Prostate gland (tissue), 2 donors: Measurements from ENCODE around the gene IGLL5. TPM values are rescaled to one million over a fixed set of nuclear protein-coding genes. Genes with fewer than 3 reads are reported as not detected.
"Not testable (repeated sequence)": the region's sequence is repeated elsewhere in the genome, so short reads cannot be mapped to it uniquely, and the experiment has no call there.

Source experiments
- DNase-seq: peaks from one replicate; pipeline ENCODE4 v3.0.0-alpha.2; 2019; ENCODE audit warnings: low spot score
- H3K27ac ChIP-seq, 2 donors: fragments of 200-600 bp; sonication (generic); 2 replicates each; pipeline ENCODE4 v1.5.1; 2017 to 2019
- H3K27me3 ChIP-seq: fragments of 200-600 bp; sonication (generic); replicated peaks from 2 replicates; pipeline ENCODE4 v1.5.1; 2019; ENCODE audit not compliant: insufficient read depth
- H3K36me3 ChIP-seq, 2 donors: fragments of 200-600 bp; sonication (generic); 1 replicate in 1 of 2; 2 replicates in 1 of 2; pipeline versions ENCODE4 v1.5.1 to v1.8.1; 2017 to 2019
- H3K4me1 ChIP-seq: fragments of 200-600 bp; sonication (generic); replicated peaks from 2 replicates; pipeline ENCODE4 v1.5.1; 2019
- H3K4me3 ChIP-seq, 2 donors: fragments of 200-600 bp; sonication (generic); 2 replicates each; pipeline ENCODE4 v1.5.1; 2017 to 2019
- H3K9me3 ChIP-seq: fragments of 200-600 bp; sonication (generic); 2 replicates; pipeline ENCODE4 v1.5.1; 2017
- POLR2A ChIP-seq: fragments of 450-650 bp; IDR thresholded peaks from one replicate; pipeline ENCODE4 v1.6.1; 2016; ENCODE audit warnings: antibody characterized with exemption, mild to moderate bottlenecking
- POLR2AphosphoS5 ChIP-seq: sonication (generic); formaldehyde crosslinking; IDR thresholded peaks from one replicate; pipeline ENCODE4 v1.6.1; 2017; ENCODE audit warnings: antibody characterized with exemption
- WGBS: methylation state at CpG from one replicate; pipeline ENCODE4 v1.1.5; 2018; 5-methylcytosine and 5-hydroxymethylcytosine counted together
- intact Hi-C: fragments of 100-400 bp; cut with DNase I; formaldehyde crosslinking; loops from one replicate; pipeline ENCODE4 v1.14.2; 2022
- total RNA-seq, 2 donors: library from RNA; depleted of rRNA; stranded (reverse); fragments of >200 nt; gene quantifications; one replicate each; pipeline ENCODE4 v1.1.0, GENCODE V29; 2016
- TF ChIP-seq, protein P1 (sequence below), 4 experiments: fragments of 200-600 bp in 2 of 4; fragments of 450-650 bp in 2 of 4; sonication (generic) in 2 of 4; IDR thresholded peaks; 1 replicate in 3 of 4; 2 replicates in 1 of 4; pipeline ENCODE4 v1.5.1; 2016 to 2019; ENCODE audit warnings: antibody characterized with exemption in 4 of 4, mild to moderate bottlenecking in 2 of 4, moderate library complexity in 2 of 4

IGLL5 gene
- total RNA-seq, 2 donors from 2014 or later: not detected

DNA sequence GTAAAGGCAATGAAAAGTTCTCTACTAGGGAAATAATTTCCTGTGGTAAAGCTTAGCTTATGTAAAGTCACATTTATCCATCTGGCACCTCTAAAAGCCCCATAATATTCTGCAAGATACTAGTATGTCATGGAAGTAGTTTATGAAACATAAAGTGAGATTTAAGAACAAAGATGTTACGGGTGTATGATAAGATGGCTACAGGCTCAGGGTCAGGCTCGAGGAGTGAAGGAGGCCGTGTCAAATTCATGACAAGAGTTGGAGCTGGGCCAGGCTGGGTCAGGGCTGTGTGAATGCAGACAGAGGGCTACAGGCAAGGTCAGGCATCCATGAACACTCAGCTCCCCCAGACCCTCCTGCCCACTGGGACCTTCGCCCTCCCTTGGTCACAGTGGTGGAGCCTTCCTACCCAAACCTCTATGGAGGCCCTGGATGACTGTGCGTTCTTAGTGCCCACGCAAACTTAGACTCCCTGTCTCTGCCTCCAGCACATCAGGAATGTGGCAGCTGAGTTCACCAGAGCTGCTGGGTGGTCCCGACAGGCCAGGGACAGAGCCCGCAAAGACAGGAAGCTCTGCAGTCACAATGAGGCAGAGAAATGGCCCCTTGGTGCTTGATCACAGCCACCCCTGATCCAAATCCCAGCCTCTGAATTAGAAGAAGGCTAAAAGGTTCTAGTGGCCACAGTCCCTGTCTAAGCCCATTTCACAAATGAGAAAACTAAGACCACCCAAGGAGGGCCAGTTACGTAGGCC is 14.8 kb downstream of the IGLL5 start:
- TF ChIP-seq, protein P1, sequence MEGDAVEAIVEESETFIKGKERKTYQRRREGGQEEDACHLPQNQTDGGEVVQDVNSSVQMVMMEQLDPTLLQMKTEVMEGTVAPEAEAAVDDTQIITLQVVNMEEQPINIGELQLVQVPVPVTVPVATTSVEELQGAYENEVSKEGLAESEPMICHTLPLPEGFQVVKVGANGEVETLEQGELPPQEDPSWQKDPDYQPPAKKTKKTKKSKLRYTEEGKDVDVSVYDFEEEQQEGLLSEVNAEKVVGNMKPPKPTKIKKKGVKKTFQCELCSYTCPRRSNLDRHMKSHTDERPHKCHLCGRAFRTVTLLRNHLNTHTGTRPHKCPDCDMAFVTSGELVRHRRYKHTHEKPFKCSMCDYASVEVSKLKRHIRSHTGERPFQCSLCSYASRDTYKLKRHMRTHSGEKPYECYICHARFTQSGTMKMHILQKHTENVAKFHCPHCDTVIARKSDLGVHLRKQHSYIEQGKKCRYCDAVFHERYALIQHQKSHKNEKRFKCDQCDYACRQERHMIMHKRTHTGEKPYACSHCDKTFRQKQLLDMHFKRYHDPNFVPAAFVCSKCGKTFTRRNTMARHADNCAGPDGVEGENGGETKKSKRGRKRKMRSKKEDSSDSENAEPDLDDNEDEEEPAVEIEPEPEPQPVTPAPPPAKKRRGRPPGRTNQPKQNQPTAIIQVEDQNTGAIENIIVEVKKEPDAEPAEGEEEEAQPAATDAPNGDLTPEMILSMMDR (IDR thresholded peaks at IDR 0.05): no peak
- 78% methylated on average over 9 of the region's 9 CpGs for WGBS

DNA sequence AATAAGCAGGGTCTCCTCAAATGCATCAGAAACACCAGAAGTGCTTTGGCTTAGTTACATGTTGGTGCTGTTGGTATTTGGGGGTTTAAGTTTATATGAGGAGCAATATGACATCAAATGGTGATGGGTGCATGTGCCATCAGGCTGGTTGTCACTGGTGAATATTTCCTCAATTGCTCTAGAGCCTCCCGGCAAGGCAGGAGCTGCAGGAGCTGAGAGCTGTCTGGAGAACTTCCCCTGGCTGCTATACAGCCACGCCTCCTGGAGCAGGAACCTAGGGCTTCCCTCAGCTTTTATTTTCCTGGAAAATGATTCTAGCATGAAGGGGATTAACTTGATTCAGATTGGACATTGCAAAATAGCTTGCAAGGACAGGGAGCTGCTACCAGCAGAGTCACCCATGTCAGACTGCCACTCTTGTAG is 15.8 kb downstream of the IGLL5 start:
- no peaks in the 10 kb centered on the region for H3K27me3 ChIP-seq
- no peak overlapping the region for H3K27ac ChIP-seq
- no peak for TF ChIP-seq POLR2A
- TF ChIP-seq, protein P1 (IDR thresholded peaks at IDR 0.05): no peak
- TF ChIP-seq POLR2AphosphoS5: no peak
- DNase-seq: no peak
- H3K36me3 ChIP-seq: no peaks in the 10 kb centered on the region
- no peaks in the 10 kb centered on the region for H3K4me1 ChIP-seq
- intact Hi-C loops: no loop called here
- no peaks in the 10 kb centered on the region for H3K9me3 ChIP-seq
- no peak overlapping the region for H3K4me3 ChIP-seq
- WGBS: 41% methylated on average over 2 of the region's 2 CpGs

More for the DNA sequence above, 14.8 kb downstream of the IGLL5 start:
- Histone ChIP-seq H3K4me1 (no peaks in the 10 kb centered on the region), H3K27me3 (no peaks in the 10 kb centered on the region), H3K27ac (no peak overlapping the region), H3K36me3 (no peaks in the 10 kb centered on the region), H3K9me3 (no peaks in the 10 kb centered on the region), H3K4me3 (no peak overlapping the region)
- no peak for DNase-seq
- intact Hi-C loops: no loop called here

DNA sequence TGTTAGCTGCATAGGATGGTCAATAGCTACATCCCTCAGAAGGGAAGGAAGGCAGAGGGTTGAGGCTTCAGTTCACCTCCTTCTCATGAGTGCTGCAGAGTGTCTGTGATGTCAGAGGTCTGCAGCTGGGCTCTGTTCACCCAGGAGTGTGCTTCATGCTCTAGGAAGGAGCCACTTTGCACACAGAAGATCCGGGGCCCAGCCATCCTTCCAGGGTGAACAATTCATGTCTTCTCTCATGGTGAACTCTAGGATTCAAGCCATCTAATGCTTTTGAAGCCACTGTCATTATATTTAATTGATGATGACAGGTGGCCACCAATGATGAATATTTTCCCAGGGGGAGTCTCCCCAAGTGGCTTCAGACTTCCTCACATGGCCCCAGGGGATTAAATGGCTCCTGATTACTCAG is 16.2 kb downstream of the IGLL5 start:
- H3K4me1 ChIP-seq, H3K9me3 ChIP-seq, H3K36me3 ChIP-seq, intact Hi-C loops, DNase-seq, H3K27ac ChIP-seq, H3K4me3 ChIP-seq, H3K27me3 ChIP-seq: not testable (repeated sequence)
- 63% methylated on average over 1 of the region's 1 CpG for WGBS

DNA sequence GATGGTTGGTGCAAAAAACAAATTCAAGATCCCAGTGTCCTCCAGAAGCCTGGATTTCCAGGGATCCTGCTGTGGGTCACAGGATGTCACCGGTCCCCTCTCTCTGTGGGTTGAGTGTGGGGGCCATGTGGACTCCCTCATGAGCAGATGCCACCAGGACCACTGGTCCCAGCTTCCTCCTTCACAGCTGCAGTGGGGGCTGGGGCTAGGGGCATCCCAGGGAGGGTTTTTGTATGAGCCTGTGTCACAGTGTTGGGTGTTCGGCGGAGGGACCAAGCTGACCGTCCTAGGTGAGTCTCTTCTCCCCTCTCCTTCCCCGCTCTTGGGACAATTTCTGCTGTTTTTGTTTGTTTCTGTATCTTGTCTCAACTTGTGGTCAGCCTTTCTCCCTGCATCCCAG is 17.1 kb downstream of the IGLL5 start:
- DNase-seq, H3K36me3 ChIP-seq, H3K27ac ChIP-seq, H3K9me3 ChIP-seq, H3K4me3 ChIP-seq, H3K27me3 ChIP-seq, H3K4me1 ChIP-seq, intact Hi-C loops: not testable (repeated sequence)
- WGBS: 94% methylated on average over 5 of the region's 5 CpGs

DNA sequence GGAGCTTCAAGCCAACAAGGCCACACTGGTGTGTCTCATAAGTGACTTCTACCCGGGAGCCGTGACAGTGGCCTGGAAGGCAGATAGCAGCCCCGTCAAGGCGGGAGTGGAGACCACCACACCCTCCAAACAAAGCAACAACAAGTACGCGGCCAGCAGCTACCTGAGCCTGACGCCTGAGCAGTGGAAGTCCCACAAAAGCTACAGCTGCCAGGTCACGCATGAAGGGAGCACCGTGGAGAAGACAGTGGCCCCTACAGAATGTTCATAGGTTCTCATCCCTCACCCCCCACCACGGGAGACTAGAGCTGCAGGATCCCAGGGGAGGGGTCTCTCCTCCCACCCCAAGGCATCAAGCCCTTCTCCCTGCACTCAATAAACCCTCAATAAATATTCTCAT is 18.8 kb downstream of the IGLL5 start:
- H3K9me3 ChIP-seq, H3K36me3 ChIP-seq, H3K27me3 ChIP-seq, intact Hi-C loops, DNase-seq, H3K4me3 ChIP-seq, H3K27ac ChIP-seq, H3K4me1 ChIP-seq: not testable (repeated sequence)
- 50% methylated on average over 2 of the region's 10 CpGs for WGBS

DNA sequence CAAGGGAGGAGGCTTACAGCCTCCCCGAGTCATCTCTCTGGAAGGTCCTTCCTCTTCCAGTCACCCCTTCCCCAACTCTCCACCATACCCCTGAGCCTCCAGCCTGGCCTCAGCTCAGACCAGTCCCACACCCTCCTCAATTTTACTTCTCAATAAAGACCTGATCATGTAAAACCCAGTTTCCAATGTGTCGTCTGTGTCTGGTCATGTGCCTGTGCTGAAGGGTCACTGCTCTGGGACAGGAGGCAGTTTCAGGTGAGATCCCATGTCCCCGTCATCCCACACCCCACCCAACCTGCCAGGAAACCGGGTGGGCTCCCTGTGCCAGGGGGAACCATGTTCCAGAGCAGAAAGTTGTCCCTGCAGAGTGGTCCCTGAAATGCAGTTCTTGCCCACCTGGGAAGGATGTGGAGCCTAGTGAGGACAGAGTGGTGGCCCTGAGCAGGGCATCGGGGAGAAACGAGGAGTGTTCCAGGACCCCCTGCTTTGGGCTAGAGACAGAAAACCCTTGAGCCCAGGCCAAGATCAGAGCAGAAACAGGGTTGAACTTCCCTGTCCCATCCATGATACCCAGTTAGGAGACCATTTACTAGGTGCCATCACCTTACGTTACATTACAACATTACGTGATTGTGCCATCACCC is 19.4 kb downstream of the IGLL5 start:
- 90% methylated on average over 8 of the region's 8 CpGs for WGBS

More for the DNA sequence above, 19.4 kb downstream of the IGLL5 start:
- no peak overlapping the region for H3K27ac ChIP-seq
- H3K9me3 ChIP-seq: no peaks in the 10 kb centered on the region
- H3K4me3 ChIP-seq: no peak overlapping the region
- H3K27me3 ChIP-seq: no peaks in the 10 kb centered on the region
- TF ChIP-seq, protein P1 (IDR thresholded peaks at IDR 0.05): no peak
- no peak for TF ChIP-seq POLR2AphosphoS5
- TF ChIP-seq POLR2A: no peak
- no peaks in the 10 kb centered on the region for H3K36me3 ChIP-seq
- DNase-seq: no peak
- H3K4me1 ChIP-seq: no peaks in the 10 kb centered on the region
- intact Hi-C loops: no loop called here
